Stimulated activated CD4-positive, alpha-beta T cell treated with anti-CD3 and anti-CD28 coated beads, Interleukin-2, amount 100 ng/mL, for 24 hours (primary cell): ENCODE results near the gene GADL1.

Experiments
- DNase-seq, 2 donors: peaks; one replicate each; pipeline ENCODE4 v3.0.0-alpha.2; 2020

Gene GADL1

DNA sequence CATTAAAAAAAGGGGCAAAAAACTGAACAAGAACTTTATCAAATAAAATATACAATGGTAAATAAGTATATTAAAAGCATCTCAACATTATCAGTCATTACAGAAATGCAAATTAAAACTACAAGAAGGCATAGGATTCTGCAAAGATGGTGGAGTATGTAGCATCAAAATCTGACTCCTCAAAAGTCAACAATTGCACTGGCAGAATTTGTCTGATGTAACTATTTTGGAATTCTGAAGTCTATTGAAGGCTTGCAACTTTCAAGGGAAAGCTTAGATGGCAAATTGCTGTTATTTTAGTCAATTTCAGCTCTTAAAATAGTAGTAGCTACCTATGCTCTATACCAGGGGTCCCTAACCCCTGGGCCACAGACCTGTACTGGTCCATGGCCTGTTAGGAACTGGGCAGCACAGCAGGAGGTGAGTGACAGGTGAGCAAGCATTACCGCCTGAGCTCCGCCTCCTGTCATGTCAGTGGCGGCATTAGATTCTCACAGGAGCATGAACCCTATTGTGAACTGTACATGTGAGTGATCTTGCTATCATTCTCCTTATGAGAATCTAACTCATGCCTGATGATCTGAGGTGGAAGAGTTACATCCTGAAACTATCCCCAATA lies 180.5 kb downstream of the GADL1 start:
- DNase-seq = no peak

DNA sequence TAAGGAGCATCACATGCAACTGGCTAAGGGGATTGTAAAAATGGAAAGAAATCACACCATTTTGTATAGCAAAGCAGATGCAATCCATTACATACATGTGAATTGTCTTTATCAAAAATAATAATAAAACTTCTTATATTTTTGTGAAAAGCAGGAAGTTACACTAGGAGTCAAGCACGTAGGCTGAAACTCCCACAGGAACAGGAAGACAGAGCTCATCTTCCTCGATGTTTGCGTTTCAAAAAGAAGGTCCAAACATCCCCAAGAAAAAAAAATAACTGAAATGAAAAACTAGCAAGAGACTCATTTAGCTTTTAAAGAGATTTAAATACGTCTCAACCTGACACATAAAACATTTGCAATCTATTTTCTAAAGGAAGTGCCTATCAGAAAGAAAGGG lies 181.5 kb downstream of the GADL1 start:
- DNase-seq = no peak

DNA sequence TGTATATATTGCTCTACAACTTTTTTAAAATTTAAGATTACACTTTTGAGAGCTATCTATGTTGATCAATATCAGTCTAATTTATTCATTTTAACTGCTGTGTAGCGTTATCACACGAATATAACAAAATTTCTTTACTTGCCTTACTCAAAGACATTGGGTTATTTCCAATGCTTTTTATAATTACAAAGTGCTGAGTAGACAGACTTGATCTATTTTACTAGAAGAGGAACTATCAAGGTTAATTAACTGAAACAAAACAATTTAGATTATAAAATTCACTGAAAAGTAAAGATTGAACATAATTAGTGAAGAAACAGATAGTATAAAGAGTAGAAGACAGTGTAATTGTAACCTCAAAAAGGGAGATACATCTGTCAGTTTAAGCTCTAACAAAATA lies 182.6 kb downstream of the GADL1 start:
- no peak for DNase-seq

DNA sequence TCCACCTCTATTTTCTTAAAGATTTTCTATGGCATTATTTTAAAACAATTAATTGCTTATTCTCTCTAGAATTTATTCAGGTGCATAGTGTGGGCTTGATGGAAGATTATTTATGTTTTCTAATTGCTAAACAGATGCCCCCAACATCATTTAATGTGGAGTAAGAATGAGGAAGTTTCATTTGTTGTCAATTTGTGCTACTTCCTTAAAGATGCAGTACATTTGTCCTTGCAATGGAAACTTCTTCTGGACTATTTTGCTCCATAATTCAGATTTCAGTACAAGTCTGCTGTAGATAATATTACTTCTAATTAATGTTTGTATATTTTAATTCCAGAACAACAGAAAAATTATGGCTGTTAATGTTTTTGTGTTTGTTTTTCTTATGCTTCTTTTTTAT lies 183.3 kb downstream of the GADL1 start:
- no peak for DNase-seq

DNA sequence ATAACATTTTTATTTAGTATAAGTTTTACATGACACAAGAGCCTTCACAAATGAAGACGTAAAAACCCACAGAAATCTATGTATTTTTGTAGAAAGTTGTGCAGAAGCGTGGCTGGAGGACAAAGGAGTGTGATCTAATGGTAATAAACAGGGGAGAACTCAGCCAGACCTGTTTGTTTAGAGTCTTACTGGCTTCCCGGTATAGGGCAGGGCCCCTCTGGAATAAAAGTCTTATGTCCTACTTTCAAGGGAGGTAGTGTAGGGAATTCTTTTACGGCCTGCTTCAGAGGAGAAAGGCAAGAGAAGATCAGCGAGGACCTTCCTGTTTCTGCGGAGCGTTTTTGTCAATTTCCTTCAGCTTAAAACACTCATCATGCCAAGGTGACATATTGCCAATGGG lies 184.4 kb downstream of the GADL1 start:
- DNase-seq = no peak

DNA sequence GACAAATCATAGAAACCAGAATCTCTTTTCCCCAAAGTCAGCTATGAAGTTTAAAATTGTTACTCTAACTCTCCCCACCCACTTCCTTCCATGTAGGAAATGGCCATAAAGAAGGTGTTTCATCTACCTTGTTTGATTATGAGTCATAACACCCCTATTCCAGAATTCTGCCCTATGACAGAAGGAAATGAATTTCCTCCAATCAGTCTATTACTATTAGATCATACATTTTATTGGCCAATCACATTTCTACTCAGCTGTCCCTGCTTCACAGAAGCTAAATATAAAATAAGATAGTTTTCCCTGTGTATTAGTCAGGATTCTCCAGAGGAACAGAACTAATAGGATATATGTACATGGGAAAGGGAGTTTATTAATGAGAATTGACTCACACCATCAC lies 186.0 kb downstream of the GADL1 start:
- no peak for DNase-seq

DNA sequence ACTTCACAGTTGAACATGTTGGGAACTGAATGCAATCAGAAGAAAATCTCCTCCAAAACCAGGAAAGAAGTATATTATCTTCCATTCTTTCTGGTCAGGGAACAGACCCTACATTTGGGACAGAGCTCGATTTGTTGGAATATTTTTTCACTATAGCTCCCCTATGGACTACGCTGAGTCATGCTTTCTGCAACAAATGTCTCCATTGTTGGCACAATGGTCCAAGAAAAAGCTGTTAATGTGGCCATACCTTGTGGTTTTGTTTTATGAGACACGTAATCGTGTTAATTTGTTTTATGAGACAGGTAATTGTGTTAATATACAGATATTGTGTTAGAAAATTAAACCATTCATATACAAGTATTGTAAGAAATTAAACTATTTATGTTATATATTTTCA lies 186.6 kb downstream of the GADL1 start:
- no peak for DNase-seq

DNA sequence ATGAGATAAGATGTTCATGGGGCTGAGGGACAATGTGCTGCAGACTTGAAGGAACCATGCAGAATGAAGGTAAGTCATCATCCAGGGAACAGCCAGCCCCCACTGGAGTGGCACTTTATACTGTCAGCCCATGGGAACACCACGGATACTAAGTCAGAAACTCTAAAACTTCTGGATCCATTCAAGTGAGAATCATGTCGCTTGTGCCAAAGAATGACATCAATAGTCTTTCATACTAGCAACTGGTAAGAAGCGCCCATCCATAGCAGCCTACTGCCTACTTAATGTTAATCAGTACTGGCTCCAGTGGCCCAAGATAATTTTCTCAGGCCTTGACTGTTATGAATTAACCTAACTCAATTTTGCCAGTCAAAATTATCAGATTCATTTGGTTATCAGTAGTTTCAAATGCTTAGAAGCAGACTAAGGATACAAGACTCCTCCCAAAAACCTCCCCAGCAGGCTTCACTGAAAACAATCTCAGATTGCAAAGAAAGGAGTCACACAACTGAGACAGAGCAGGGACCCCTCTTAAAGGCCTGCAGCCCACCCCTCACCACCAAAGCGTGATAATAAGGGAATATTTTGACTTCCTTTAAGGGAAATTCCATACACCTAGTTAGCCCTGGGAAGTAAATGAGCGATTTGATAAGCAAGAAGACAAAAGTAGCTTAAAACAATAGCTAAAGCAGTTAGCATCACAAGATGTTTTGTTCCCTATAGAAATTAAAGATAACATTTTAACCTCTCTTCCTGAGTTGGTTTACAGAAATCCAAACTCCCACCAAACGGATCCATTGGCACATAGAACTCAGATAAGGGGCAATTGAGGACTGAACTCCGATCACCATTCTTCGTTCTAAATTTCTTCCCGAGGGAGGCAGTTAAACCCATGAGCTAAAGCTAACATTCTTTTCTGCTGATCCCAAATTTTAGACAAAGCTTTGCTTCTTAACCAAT lies 189.2 kb downstream of the GADL1 start:
- no peak for DNase-seq

DNA sequence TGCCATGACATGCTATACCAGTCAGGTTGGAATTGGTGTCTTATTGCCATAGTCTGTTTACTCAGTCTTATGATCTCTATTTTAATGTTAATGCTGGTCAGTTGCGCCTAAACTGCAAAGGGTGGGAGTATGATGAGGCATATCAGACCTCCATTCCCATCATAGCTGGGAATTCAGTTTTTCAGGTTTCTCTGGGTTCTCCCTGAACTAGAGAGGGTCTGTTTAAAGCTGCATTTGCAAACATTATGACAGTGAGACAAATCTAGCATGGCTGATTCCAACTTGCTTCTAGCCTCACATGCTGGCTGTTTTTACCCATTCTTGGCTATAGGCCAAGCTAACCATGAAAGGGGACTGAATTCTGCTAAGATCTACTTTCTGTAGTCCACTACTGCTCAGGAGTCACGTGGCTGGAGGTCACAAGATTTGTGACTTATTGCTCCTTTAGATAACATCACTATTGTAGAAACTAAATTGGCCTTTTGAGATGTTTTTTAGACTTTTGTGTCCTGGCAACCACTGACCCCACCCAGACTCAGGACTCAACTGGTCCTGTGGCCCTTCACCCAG lies 191.5 kb downstream of the GADL1 start:
- no peak for DNase-seq

DNA sequence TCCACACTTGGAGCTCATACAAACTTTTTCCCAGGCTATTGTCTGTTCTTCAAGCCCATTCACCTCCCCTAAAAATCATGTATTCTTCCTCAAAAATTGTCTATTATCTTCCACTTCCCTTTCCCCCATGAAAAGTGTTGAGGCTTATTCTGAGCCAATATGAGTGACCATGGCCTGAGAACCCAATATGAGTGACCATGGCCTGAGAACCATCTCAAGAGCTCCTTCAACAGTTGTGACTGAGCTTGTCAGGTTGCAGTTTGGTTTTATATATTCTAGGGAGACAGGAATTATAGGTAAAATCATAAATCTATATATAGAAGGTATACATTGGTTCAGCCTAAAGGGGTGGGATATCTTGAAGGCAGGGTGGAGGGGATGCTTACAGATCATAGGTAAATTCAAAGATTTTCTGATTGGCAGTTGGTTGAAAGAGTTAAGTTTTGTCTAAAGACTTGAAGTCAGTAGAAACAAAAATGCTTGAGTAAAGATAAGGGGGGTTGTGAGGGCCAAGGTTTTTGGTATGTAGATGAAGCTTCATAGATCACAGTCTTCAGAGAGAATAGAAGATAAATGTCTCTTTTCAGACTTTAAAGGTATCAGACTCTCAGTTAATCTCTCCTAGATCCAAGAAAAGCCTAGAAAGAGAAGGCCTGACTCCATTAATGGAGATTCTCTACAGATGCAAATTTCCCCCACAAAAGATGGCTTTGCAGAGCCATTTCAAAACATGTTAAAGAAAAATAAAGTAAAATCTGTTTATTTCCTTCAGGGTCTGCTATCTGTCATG lies 192.2 kb downstream of the GADL1 start:
- no peak for DNase-seq

DNA sequence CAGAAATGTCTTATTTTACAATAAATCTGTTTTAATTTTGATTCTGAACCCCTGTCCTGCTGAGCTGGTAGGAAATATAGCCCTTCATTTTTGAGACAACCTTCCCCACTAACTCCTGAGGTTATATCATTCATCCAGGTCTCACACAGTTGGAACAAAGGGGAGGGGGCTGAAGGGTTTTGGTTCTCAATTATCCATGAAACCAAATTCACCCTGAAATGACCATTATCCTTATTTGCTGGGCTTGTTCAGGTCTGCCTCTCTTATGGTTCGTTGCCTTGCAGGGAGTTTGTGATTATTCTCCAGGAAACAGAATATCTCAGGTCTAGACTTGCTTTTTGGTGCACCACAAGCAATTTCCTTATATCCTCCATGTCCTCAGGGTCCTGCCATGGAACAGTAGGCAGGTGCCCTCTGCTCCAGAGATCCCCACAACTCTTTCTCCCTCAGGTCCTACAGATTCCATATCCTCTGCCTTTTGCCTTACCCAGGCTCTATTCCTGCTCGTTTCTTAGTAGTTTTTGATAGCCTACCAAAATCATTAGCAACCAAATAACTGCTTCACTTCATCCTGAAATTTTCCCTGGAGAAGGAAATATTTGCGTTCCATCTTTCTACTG lies 193.6 kb downstream of the GADL1 start:
- DNase-seq = no peak

DNA sequence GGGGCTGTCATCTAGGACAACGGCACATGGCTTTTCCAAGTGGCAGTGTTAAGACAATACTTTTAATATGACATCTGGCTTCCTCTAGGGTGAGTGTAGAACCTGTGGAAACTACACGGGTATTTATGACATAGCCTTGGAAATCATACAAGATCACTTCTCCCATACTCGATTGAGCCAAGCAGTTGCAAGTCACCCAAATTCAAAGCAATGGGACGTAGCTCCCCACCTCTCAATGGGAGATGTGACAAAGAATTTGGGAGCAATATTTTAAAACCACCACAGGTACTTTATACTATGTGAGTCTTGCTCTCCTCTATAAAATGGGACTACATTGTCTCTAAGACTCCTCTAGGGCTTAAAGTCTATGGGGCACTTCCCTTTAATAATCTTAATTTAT lies 194.5 kb downstream of the GADL1 start:
- DNase-seq = no peak

DNA sequence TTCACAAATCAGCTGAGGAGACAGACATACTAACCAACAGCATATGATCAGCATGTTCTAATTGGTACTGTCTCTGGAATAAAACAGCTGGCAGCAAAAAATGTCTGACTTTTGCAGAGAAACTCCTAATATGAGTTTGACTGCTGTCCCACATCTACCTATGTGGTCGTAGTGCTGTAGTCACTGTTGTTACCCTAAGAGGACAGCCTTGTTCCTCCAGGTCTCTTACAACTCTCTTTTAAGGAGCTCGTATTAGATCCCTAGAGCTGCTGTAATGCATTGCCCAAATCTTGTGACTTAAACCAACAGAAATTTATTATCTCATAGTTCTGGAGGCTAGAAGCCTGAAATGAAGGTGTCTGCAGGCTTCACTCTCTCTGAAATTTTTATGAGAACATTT lies 195.9 kb downstream of the GADL1 start:
- no peak for DNase-seq

DNA sequence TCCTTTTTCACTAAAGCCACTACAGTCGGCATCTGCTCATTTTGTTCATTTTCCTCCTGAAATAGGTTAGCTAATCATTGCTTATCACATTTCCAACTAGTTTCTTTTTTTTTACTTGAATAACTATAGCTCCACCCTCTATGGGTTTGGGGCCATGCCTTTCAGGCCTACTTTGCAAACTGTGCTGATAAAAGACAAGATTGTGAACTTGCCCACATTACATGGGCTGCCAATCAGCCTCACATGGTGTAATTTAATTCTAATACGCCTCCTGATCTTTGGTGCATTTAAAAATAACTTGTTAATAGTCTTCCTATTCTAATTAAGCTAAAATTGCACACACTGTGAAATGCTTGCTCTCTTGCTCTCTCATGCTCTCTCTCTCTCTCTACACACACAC lies 197.6 kb downstream of the GADL1 start:
- DNase-seq = no peak

DNA sequence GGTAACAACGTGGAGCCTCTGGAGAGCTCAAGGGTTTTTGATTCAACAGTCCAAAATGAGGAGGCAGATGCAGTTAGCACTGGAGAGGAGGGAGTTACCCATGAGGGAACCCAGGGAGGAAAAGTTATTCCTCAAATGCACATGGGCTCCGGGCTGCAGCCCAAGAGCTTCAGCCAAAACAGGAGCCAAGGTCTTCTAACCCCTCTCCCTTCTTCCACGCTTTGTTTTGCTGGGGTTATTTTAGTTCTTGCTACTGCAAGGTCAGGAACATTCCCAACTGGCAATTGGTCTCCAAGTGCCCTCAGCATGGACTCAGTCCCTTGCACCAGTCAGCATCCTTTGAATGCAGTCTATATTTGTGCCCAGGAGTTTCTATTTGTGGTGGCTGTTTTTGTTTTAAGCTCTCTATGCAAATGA lies 198.1 kb downstream of the GADL1 start:
- DNase-seq = no peak

DNA sequence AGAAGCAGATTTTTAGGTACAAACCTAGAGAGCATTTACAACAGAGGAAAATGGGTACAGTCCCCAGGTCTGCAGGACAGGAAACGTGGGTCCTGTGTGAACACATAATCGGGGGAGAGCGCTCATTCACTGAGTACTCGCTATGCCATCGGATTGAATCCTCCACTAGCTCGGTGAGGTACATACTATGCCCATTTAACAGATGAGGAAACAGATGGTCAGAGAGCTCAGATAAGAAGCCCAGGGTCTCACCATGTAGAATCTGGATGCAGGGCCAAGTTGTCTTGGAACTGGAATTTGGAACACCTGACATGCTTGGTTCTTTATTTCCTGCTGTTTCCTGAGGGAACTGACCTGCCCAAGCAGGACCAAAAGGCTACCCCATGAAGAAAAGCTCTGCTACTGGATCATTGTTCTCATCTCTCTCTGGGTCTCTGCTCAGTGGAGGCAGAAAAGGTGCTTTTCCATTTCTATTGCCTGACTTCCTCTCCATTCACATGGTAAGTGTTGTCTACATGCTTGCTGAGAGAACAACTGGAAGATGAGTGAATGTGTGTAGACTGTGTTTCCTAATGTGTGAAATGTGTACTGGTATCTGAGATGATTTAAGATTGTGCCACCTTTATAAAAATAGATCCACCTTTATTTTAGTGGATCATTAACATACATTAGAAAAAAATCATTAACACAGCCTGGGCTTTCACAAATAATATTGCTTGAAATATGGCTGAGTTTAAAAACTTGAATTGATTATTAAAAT lies 199.0 kb downstream of the GADL1 start:
- DNase-seq = no peak

DNA sequence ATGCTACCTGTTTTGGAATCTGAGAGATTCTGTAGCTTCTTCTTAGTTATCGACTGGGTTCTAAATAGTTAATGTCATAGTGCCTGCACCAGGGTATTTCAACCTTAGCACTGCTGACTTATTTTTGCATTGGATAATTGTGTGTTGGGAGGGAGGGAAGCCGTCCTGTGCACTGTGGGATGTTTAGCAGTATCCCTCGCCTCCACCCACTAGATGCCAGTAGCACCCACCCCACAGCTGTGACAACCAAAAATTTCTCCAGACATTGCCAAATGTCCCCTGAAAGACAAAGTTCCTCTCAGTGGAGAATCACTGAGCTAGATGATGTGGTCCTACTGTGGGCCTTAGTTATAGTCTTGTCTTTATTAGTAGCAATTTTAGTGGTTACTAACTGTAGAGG lies 199.8 kb downstream of the GADL1 start:
- DNase-seq = no peak

DNA sequence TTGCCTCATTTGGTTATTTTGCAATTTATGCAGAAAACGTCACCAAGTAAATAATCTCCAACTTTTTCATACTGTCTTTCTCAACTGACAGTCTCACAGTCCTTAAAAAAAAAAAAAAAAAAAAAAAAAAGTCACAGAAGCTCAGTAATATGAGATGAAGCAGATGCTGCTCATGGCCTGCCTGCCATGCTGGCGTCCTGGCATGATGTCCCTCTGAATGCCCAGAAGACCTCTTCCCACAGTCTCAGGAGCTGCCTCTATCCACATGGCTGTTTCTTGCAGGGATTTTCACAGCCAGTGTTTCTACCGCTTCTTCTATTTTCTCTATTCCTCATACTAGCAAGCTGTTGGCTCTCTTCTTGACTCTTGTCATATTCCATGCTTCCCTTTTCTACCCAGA lies 200.3 kb downstream of the GADL1 start:
- no peak for DNase-seq

DNA sequence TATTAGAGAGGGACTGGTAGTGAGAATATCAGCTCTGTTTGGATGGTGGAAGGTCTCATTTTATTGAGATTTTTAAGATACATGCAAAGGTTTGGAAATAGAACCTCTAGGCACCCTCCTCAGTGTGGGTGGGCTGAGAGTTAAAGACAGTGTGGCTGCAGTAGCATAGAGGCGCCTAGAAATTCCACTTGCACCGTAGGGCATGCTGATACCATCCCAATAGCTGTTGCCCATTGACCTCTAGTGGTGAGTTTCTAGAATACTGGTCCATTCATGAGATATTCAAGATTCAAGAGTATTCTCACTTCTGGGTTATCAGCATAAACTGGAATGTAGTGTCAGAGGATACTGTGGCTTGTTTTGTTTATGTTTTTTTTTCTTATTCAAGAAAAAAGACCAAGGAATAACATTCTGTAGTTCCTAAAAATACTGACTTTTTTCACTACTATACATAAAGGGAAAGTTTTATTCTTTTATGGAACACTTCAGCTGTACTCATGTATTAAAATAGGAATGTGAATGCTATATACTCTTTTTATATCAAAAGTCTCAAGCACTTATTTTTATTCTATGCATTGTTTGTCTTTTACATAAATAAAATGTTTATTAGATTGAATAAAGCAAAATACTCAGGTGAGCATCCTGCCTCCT lies 200.9 kb downstream of the GADL1 start:
- DNase-seq = peak in 1 of 2 donors; percentile 40

DNA sequence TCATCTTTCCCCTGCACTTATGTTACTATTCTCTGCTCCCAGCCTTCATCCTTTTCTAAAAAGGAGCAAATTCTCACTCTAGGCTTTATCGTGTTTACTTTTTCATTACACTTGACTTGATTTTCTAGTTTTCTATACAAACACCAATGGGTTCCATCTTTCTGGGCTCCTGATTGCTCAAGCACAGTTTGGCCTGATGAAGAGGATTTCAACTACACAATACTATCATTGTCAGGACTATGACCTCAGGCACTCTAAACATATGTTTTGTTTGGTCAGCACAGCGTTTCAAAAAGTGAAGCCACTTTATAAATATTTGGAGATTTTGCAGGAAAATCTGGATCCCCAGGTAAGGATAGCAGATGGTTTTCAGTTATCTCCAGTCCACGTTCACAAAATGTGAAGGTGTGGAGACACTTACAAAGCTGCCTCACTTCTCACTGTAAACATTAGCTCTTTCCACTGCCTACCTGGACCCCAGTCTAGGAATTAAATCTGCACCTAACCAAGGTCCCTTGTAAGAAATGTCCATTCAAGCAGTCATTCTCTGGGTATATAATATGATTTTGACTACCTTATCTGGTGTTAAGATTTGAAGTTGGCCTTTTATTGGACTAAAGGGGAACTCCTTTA lies 201.8 kb downstream of the GADL1 start:
- DNase-seq = no peak

DNA sequence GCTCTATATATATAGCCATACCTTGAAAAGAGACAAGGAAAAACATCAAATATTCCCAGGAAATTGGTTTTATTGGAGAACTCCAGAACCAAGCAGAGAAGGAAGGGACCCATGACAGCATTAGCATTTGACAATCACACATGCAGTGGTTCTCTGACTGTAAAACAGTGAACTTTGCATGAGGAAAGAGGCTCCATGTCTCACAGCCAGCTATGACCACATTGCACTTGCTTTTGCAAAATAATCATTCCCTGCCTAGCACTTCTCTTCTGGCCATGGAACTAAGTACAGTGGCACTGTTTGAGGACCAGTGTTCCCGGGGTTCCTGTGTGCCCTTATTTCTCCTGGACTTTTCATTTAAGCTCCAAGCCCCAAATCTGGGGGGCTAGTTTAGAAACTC lies 202.5 kb downstream of the GADL1 start:
- DNase-seq = no peak
